ENCODE measurements around the gene KLHL9. TPM values are rescaled to one million over a fixed set of nuclear protein-coding genes. Genes with fewer than 3 reads are reported as not detected.

KLHL9 gene
- total and polyA plus RNA-seq, 5 donors: 6.1 to 14.6 (median 13.3) TPM

GRCh38 chr9:21316860-21317259 is 18.3 kb downstream of the KLHL9 start:
- peaks cover 1% of the 10 kb centered on the region for H3K4me1 ChIP-seq (ENCODE audit: control insufficient read depth, insufficient read depth, low read length)
- peak in 2 of 3 donors; percentile 12 to 55 for DNase-seq
- ATAC-seq: no peak
- H3K4me3 ChIP-seq (ENCODE audit: low read length): no peak overlapping the region
- 17% methylated on average over 3 of the region's 3 CpGs for WGBS
- intact Hi-C loops (cut with DNase I): loop anchor here in 1 of 4 donors (10.0 kb wide), 1 partner anchor 468 kb away; no protein-coding TSS in a partner anchor
- no peaks in the 10 kb centered on the region for H3K9me3 ChIP-seq (ENCODE audit: control insufficient read depth, low read length)
- no peaks in the 10 kb centered on the region for H3K27me3 ChIP-seq (ENCODE audit: control insufficient read depth, insufficient read depth)
- no peak overlapping the region for H3K27ac ChIP-seq (ENCODE audit: low read length)

GRCh38 chr9:21316032-21316842 is 19.0 kb downstream of the KLHL9 start:
- Histone ChIP-seq H3K27ac (ENCODE audit: low read length) (no peak overlapping the region), H3K4me1 (ENCODE audit: control insufficient read depth, insufficient read depth, low read length) (peaks cover 1% of the 10 kb centered on the region), H3K27me3 (ENCODE audit: control insufficient read depth, insufficient read depth) (no peaks in the 10 kb centered on the region), H3K9me3 (ENCODE audit: control insufficient read depth, low read length) (no peaks in the 10 kb centered on the region), H3K4me3 (ENCODE audit: low read length) (no peak overlapping the region)
- 32% methylated on average over 8 of the region's 8 CpGs for WGBS
- no peak for DNase-seq
- peak in 1 of 2 donors; percentile 55 for ATAC-seq
- intact Hi-C loops (cut with DNase I): loop anchor here in 1 of 4 donors (10.0 kb wide), 1 partner anchor 469 kb away; no protein-coding TSS in a partner anchor

- intact Hi-C loops (cut with DNase I): loop anchor here in 1 of 4 donors (10.0 kb wide), 1 partner anchor 471 kb away; no protein-coding TSS in a partner anchor
- H3K27me3 ChIP-seq (ENCODE audit: control insufficient read depth, insufficient read depth): no peaks in the 10 kb centered on the region
- no peak for DNase-seq
- WGBS: 82% methylated on average over 2 of the region's 2 CpGs
- ATAC-seq: no peak
- H3K4me1 ChIP-seq (ENCODE audit: control insufficient read depth, insufficient read depth, low read length): peaks cover 1% of the 10 kb centered on the region
- no peak overlapping the region for H3K27ac ChIP-seq (ENCODE audit: low read length)
- H3K9me3 ChIP-seq (ENCODE audit: control insufficient read depth, low read length): no peaks in the 10 kb centered on the region
- H3K4me3 ChIP-seq (ENCODE audit: low read length): no peak overlapping the region
Observed at GRCh38 chr9:21314152-21314551, 21.1 kb downstream of the KLHL9 start.

GRCh38 chr9:21311889-21312288 is 23.3 kb downstream of the KLHL9 start:
- intact Hi-C loops (cut with DNase I): loop anchor here in 1 of 4 donors (10.0 kb wide), 1 partner anchor 473 kb away; no protein-coding TSS in a partner anchor
- Histone ChIP-seq H3K27me3 (ENCODE audit: control insufficient read depth, insufficient read depth) (no peaks in the 10 kb centered on the region), H3K9me3 (ENCODE audit: control insufficient read depth, low read length) (no peaks in the 10 kb centered on the region), H3K4me3 (ENCODE audit: low read length) (no peak overlapping the region), H3K4me1 (ENCODE audit: control insufficient read depth, insufficient read depth, low read length) (peaks cover 1% of the 10 kb centered on the region), H3K27ac (ENCODE audit: low read length) (no peak overlapping the region)
- ATAC-seq (no peak), DNase-seq (no peak)
- WGBS: 78% methylated on average over 1 of the region's 1 CpG

GRCh38 chr9:21305213-21305612 is 30.0 kb downstream of the KLHL9 start, which contains the start of gene IFNA5:
TSS of gene IFNA5 (minus strand) at chr9:21305313. CDS start at chr9:21305256, 57 bp downstream.
- no peaks in the 10 kb centered on the region for H3K9me3 ChIP-seq (ENCODE audit: control insufficient read depth, low read length)
- ATAC-seq: no peak
- H3K27ac ChIP-seq (ENCODE audit: low read length): no peak within 1 kb of the TSS
- intact Hi-C loops (cut with DNase I): no loop called here
- 79% methylated on average over 2 of the region's 2 CpGs for WGBS
- H3K27me3 ChIP-seq (ENCODE audit: control insufficient read depth, insufficient read depth): no peaks in the 10 kb centered on the region
- no peaks in the 10 kb centered on the region for H3K4me1 ChIP-seq (ENCODE audit: control insufficient read depth, insufficient read depth, low read length)
- H3K4me3 ChIP-seq (ENCODE audit: low read length): no peak within 1 kb of the TSS
- DNase-seq: no peak

- no peaks in the 10 kb centered on the region for H3K27me3 ChIP-seq (ENCODE audit: control insufficient read depth, insufficient read depth)
- H3K4me3 ChIP-seq (ENCODE audit: low read length): no peak overlapping the region
- 80% methylated on average over 1 of the region's 1 CpG for WGBS
- intact Hi-C loops (cut with DNase I): no loop called here
- no peak for ATAC-seq
- H3K27ac ChIP-seq (ENCODE audit: low read length): no peak overlapping the region
- no peaks in the 10 kb centered on the region for H3K9me3 ChIP-seq (ENCODE audit: control insufficient read depth, low read length)
- no peak for DNase-seq
- no peaks in the 10 kb centered on the region for H3K4me1 ChIP-seq (ENCODE audit: control insufficient read depth, insufficient read depth, low read length)
Observed at GRCh38 chr9:21295992-21296391, 39.2 kb downstream of the KLHL9 start.

GRCh38 chr9:21294904-21295538 is 40.2 kb downstream of the KLHL9 start:
- ATAC-seq: no peak
- intact Hi-C loops (cut with DNase I): no loop called here
- 63% methylated on average over 6 of the region's 6 CpGs for WGBS

GRCh38 chr9:21294364-21294774 is 40.8 kb downstream of the KLHL9 start:
- no peak overlapping the region for H3K27ac ChIP-seq (ENCODE audit: low read length)
- WGBS: 82% methylated on average over 1 of the region's 1 CpG
- no peaks in the 10 kb centered on the region for H3K9me3 ChIP-seq (ENCODE audit: control insufficient read depth, low read length)
- DNase-seq (no peak), ATAC-seq (no peak)
- no peaks in the 10 kb centered on the region for H3K27me3 ChIP-seq (ENCODE audit: control insufficient read depth, insufficient read depth)
- intact Hi-C loops (cut with DNase I): no loop called here
- no peak overlapping the region for H3K4me3 ChIP-seq (ENCODE audit: low read length)
- no peaks in the 10 kb centered on the region for H3K4me1 ChIP-seq (ENCODE audit: control insufficient read depth, insufficient read depth, low read length)

More at GRCh38 chr9:21294904-21295538, 40.2 kb downstream of the KLHL9 start:
- Histone ChIP-seq H3K27me3 (ENCODE audit: control insufficient read depth, insufficient read depth) (no peaks in the 10 kb centered on the region), H3K9me3 (ENCODE audit: control insufficient read depth, low read length) (no peaks in the 10 kb centered on the region), H3K4me1 (ENCODE audit: control insufficient read depth, insufficient read depth, low read length) (no peaks in the 10 kb centered on the region), H3K4me3 (ENCODE audit: low read length) (no peak overlapping the region), H3K27ac (ENCODE audit: low read length) (no peak overlapping the region)
- no peak for DNase-seq

GRCh38 chr9:21289848-21290247 is 45.4 kb downstream of the KLHL9 start:
- no peaks in the 10 kb centered on the region for H3K27me3 ChIP-seq (ENCODE audit: control insufficient read depth, insufficient read depth)
- no peaks in the 10 kb centered on the region for H3K9me3 ChIP-seq (ENCODE audit: control insufficient read depth, low read length)
- intact Hi-C loops (cut with DNase I): no loop called here
- 31% methylated on average over 2 of the region's 2 CpGs for WGBS
- H3K27ac ChIP-seq (ENCODE audit: low read length): no peak overlapping the region
- no peaks in the 10 kb centered on the region for H3K4me1 ChIP-seq (ENCODE audit: control insufficient read depth, insufficient read depth, low read length)
- no peak for DNase-seq
- no peak overlapping the region for H3K4me3 ChIP-seq (ENCODE audit: low read length)
- no peak for ATAC-seq

- intact Hi-C loops (cut with DNase I): no loop called here
- 68% methylated on average over 3 of the region's 3 CpGs for WGBS
Observed at GRCh38 chr9:21287280-21287679, 47.9 kb downstream of the KLHL9 start.

GRCh38 chr9:21286659-21287058 is 48.5 kb downstream of the KLHL9 start:
- H3K4me3 ChIP-seq (ENCODE audit: low read length): no peak overlapping the region
- intact Hi-C loops (cut with DNase I): no loop called here
- H3K27me3 ChIP-seq (ENCODE audit: control insufficient read depth, insufficient read depth): no peaks in the 10 kb centered on the region
- DNase-seq (no peak), ATAC-seq (no peak)
- WGBS: 80% methylated on average over 5 of the region's 5 CpGs
- no peaks in the 10 kb centered on the region for H3K9me3 ChIP-seq (ENCODE audit: control insufficient read depth, low read length)
- H3K27ac ChIP-seq (ENCODE audit: low read length): no peak overlapping the region
- no peaks in the 10 kb centered on the region for H3K4me1 ChIP-seq (ENCODE audit: control insufficient read depth, insufficient read depth, low read length)

More at GRCh38 chr9:21287280-21287679, 47.9 kb downstream of the KLHL9 start:
- Histone ChIP-seq H3K27me3 (ENCODE audit: control insufficient read depth, insufficient read depth) (no peaks in the 10 kb centered on the region), H3K27ac (ENCODE audit: low read length) (no peak overlapping the region), H3K4me1 (ENCODE audit: control insufficient read depth, insufficient read depth, low read length) (no peaks in the 10 kb centered on the region), H3K9me3 (ENCODE audit: control insufficient read depth, low read length) (no peaks in the 10 kb centered on the region), H3K4me3 (ENCODE audit: low read length) (no peak overlapping the region)
- no peak for ATAC-seq
- DNase-seq: peak in 1 of 3 donors; percentile 13
